ENCODE measurements around the gene AKR1A1.
"Not testable (repeated sequence)": the region's sequence is repeated elsewhere in the genome, so short reads cannot be mapped to it uniquely, and the experiment has no call there.

Gene AKR1A1

DNA sequence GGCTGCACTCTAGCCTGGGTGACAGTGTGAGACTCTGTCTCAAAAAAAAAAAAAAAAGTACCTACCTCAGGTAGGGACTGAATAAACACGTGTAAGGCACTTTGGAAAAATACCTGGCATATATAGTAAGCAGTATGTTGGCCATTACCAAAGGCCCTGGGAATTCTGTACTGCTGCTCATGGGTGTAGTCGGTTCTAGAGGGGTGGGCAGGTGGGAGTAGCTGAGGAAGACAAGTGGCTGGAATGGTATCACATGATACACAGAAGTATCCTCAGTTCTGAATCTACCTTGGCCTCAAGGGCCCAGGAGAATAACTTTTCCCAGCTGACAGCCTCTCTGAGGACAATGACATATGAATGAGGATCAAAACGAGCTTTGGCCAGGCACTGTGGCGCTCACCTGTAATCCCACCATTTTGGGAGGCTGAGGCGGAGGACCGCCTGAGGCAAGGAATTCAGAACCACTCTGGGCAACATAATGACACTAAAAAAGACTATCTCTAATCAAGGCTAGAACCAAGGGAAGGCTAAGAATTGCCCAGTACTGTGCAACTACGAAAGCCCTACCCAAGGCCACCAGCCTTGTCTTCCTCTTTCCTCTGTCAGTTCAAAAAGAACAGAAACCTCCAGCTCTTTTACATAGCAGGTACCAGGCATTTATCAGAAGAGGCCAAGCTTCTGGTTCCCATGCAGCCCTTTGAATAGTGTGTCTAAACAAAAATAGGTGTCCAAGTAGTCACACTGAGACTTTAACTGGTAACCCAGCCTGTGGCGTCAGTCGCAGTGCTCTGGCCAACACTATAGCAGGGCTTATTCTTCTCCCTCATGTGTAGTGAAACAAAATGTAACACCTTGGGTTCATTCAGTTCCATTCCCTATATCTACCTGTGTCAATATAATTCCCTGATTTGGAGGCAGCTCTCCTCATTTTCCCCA, 40.3 kb upstream of the AKR1A1 start:
- TF ChIP-seq, protein P1, sequence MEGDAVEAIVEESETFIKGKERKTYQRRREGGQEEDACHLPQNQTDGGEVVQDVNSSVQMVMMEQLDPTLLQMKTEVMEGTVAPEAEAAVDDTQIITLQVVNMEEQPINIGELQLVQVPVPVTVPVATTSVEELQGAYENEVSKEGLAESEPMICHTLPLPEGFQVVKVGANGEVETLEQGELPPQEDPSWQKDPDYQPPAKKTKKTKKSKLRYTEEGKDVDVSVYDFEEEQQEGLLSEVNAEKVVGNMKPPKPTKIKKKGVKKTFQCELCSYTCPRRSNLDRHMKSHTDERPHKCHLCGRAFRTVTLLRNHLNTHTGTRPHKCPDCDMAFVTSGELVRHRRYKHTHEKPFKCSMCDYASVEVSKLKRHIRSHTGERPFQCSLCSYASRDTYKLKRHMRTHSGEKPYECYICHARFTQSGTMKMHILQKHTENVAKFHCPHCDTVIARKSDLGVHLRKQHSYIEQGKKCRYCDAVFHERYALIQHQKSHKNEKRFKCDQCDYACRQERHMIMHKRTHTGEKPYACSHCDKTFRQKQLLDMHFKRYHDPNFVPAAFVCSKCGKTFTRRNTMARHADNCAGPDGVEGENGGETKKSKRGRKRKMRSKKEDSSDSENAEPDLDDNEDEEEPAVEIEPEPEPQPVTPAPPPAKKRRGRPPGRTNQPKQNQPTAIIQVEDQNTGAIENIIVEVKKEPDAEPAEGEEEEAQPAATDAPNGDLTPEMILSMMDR (conservative IDR thresholded peaks at IDR 0.05): no peak
- TF ChIP-seq ZFX (IDR thresholded peaks at IDR 0.05): no peak
- H3K27ac ChIP-seq: no peak overlapping the region; the same call in 1 of the 2 replicates

DNA sequence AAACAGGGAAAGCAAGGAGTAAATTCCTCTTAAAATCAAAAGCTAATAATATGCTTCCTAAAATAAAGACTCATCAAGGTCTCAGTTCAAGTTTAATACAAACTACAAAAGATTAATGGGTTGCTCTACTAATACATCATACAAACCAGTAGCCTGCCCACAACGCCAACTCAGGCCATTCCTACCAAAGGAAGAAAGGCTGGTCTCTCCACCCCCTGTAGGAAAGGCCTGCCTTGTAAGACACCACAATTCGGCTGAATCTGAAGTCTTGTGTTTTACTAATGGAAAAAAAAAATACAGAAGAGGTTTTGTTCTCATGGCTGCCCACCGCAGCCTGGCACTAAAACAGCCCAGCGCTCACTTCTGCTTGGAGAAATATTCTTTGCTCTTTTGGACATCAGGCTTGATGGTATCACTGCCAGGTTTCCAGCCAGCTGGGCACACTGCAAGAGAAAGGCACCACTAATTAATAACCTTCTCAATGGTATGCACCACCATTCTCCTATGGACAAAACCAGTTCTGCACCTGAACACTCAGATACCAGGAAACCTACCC, 39.6 kb upstream of the AKR1A1 start:
- TF ChIP-seq, protein P1 (conservative IDR thresholded peaks at IDR 0.05): no peak
- TF ChIP-seq ZFX (IDR thresholded peaks at IDR 0.05): no peak
- no peak overlapping the region for H3K27ac ChIP-seq

DNA sequence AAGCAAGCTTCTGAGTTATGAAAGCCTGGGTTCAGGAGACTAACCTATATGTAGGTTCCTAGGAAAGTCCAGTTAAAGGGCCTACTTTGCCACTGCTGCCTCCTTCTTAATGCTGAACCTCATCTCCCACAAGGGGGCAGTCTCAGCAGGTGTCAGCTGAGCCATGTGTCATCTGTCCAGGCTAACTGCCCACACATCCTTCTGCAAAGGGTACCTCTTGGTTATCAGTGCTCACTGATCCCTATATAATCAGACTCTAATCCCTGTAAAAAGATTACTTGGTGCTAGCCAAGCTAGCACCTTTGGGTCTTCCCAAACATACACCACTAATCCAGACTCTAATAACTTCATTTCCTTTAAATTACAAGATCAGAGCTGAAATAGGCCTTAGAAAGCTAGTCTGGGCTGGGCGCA, 38.0 kb upstream of the AKR1A1 start:
- H3K27ac ChIP-seq: no peak overlapping the region
- TF ChIP-seq, protein P1 (conservative IDR thresholded peaks at IDR 0.05): peak; percentile 86
- TF ChIP-seq ZFX (IDR thresholded peaks at IDR 0.05): no peak

DNA sequence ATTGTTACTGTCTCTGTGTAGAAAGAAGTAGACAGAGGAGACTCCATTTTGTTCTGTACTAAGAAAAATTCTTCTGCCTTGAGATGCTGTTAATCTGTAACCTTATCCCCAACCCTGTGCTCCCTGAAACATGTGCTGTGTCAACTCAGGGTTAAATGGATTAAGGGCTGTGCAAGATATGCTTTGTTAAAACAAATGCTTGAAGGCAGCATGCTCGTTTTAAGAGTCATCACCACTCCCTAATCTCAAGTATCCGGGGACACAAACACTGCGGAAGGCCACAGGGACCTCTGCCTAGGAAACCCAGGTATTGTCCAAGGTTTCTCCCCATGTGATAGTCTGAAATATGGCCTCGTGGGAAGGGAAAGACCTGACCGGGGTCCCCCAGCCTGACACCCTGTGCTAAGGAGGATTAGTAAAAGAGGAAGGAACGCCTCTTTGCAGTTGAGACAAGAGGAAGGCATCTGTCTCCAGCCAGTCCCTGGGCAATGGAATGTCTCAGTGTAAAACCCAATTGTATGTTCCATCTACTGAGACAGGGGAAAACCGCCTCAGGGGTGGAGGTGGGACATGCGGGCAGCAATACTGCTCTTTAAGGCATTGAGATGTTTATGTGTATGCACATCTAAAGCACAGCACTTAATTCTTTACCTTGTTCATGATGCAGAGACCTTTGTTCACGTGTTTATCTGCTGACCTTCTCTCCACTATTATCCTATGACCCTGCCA, 36.9 kb upstream of the AKR1A1 start:
- H3K27ac ChIP-seq: not testable (repeated sequence)

DNA sequence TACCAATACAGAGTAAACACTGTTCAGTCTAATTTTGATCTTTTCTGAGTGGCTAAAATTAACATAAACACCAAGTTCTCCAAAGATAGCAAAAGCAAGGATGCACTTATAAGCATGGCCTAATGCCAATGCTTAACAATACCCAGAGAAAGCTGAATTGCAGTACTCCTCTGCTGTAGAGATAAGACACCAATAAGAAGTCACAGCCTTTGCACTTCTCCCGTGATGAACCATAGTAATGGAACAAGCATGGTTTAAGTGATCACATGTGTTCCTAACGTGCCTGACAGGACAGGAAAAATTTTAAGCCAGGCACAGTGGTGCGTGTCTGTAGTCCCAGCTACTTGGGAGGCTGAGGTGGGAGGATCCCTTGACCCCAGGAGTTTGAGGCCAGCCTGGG, 34.6 kb upstream of the AKR1A1 start:
- H3K27ac ChIP-seq: no peak overlapping the region

DNA sequence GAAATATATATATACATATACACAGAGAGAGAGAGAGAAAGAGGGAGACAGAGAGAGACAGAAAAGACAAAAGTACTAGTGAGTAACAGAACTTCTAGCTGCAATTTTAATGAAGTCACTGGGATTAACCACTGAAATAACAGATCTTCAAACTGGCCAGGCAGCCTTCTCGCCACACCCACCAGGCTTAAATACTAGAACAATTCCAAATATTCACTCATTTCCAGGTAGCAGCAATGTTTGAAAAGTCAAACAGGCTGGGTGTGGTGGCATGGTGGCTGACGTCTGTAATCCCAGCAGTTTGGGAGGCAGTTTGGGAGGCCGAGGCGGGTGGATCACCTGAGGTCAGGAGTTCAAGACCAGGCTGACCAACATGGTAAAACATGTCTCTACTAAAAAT, 34.2 kb upstream of the AKR1A1 start:
- no peak overlapping the region for H3K27ac ChIP-seq
- no peak for TF ChIP-seq ZFX (IDR thresholded peaks at IDR 0.05)
- TF ChIP-seq, protein P1 (conservative IDR thresholded peaks at IDR 0.05): no peak

More for the DNA sequence above, 34.6 kb upstream of the AKR1A1 start:
- TF ChIP-seq ZFX (IDR thresholded peaks at IDR 0.05): no peak
- TF ChIP-seq, protein P1 (conservative IDR thresholded peaks at IDR 0.05): no peak

DNA sequence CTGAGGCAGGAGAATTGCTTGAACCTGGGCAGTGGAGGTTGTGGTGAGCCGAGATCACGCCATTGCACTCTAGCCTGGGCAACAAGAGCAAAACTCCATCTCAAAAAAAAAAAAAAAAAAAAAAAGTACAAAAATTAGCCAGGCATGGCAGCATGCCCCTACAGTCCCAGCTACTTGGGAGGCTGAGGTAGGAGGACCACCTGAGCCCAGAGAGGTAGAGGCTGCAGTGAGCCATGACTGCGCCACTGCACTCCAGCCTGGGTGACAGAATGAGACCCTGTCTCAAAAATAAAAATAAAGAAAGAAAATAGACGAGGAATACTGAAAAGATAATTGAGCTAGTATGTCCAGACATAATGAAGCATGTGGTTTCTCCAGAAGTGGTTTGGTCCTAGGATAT, 32.3 kb upstream of the AKR1A1 start:
- not testable (repeated sequence) for H3K27ac ChIP-seq

DNA sequence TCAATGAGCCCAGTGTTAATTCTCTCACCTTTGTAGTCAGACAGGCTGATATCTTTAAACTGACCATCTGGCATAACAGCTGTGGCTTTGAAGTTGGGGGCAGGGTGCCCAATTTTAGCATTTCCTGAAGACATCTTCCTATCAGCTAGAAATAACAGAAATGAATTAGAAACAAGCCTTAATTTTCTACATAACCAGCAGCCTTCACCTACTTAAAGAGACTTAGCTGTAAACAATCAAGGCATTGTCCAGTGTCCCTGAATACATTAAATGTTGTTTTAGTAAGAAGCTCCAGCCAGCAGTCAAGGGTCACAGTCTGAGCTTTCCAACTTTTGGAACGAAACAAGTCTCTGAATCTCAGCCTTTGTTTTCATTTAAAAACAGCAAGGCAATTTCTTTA, 31.7 kb upstream of the AKR1A1 start:
- no peak overlapping the region for H3K27ac ChIP-seq
- TF ChIP-seq, protein P1 (conservative IDR thresholded peaks at IDR 0.05): no peak
- no peak for TF ChIP-seq ZFX (IDR thresholded peaks at IDR 0.05)

DNA sequence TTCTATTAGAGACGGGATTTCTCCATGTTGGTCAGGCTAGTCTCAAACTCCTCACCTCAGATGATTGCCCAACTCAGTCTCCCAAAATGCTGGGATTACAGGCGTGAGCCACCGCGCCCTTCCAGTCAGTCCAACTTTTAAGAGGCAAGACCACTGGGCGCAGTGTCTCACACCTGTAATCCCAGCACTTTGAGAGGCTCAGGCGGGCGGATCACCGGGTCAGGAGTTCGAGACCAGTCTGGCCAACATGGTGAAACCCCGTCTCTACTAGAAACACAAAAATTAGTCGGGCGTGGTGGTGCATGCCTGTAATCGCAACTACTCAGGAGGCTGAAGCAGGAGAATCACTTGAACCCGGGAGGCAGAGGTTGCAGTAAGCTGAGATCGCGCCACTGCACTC, 30.9 kb upstream of the AKR1A1 start:
- peak overlapping the region; percentile 94; the same call in 1 of the 2 replicates for H3K27ac ChIP-seq
